AG08395 (cell line): ENCODE measurements around the gene CRACDL.

Source experiments
- DNase-seq: peaks from one replicate; pipeline ENCODE4 v3.0.0; 2012; ENCODE audit warnings: mixed read lengths, low spot score

Gene CRACDL

GRCh38 chr2:98859323-98859722 lies 76.7 kb downstream of the CRACDL start:
- no peak for DNase-seq

- no peak for DNase-seq
Measured at GRCh38 chr2:98857001-98857400, 79.0 kb downstream of the CRACDL start.

- no peak for DNase-seq
Measured at GRCh38 chr2:98854682-98855081, 81.3 kb downstream of the CRACDL start.

- no peak for DNase-seq
Measured at GRCh38 chr2:98852932-98853331, 83.1 kb downstream of the CRACDL start.

GRCh38 chr2:98850074-98850473 lies 86.0 kb downstream of the CRACDL start:
- DNase-seq, result no peak

GRCh38 chr2:98849113-98849512 lies 86.9 kb downstream of the CRACDL start:
- DNase-seq, result no peak

- no peak for DNase-seq
Measured at GRCh38 chr2:98847853-98848252, 88.2 kb downstream of the CRACDL start.

GRCh38 chr2:98846041-98846440 lies 90.0 kb downstream of the CRACDL start:
- peak; percentile 34 for DNase-seq

GRCh38 chr2:98842136-98842535 lies 93.9 kb downstream of the CRACDL start:
- no peak for DNase-seq

- DNase-seq, result peak; percentile 25
Measured at GRCh38 chr2:98839292-98839691, 96.7 kb downstream of the CRACDL start.

GRCh38 chr2:98835831-98836385 lies 100.1 kb downstream of the CRACDL start:
- DNase-seq, result no peak

GRCh38 chr2:98833917-98834263 lies 102.1 kb downstream of the CRACDL start:
- DNase-seq, result no peak

GRCh38 chr2:98833172-98833916 lies 102.7 kb downstream of the CRACDL start:
- no peak for DNase-seq

GRCh38 chr2:98832172-98832571 lies 103.9 kb downstream of the CRACDL start:
- DNase-seq, result no peak

GRCh38 chr2:98830571-98831145 lies 105.4 kb downstream of the CRACDL start:
- DNase-seq, result no peak

- no peak for DNase-seq
Measured at GRCh38 chr2:98829581-98830270, 106.3 kb downstream of the CRACDL start.

GRCh38 chr2:98828793-98829371 lies 107.1 kb downstream of the CRACDL start:
- no peak for DNase-seq

- DNase-seq, result no peak
Measured at GRCh38 chr2:98828369-98828744, 107.7 kb downstream of the CRACDL start.

- DNase-seq, result no peak
Measured at GRCh38 chr2:98827625-98828368, 108.2 kb downstream of the CRACDL start.

- DNase-seq, result no peak
Measured at GRCh38 chr2:98826856-98827255, 109.2 kb downstream of the CRACDL start.

- no peak for DNase-seq
Measured at GRCh38 chr2:98825858-98826257, 110.2 kb downstream of the CRACDL start.

- DNase-seq, result no peak
Measured at GRCh38 chr2:98825404-98825803, 110.6 kb downstream of the CRACDL start.
